Activated CD8-positive, alpha-beta memory T cell treated with anti-CD3 and anti-CD28 coated beads for 36 hours (primary cell): Measurements from ENCODE around the gene MYBBP1A. TPM values are rescaled to one million over a fixed set of nuclear protein-coding genes. Genes with fewer than 3 reads are reported as not detected.

Experiments
- CTCF ChIA-PET: fragments of 350-600 bp; sonication (Branson Sonifier 250); formaldehyde crosslinking; loops from one replicate; lab custom pipeline; 2021; ENCODE audit warnings: antibody characterized with exemption; lab: Charles Lee
- POLR2A ChIA-PET: fragments of 350-600 bp; sonication (Branson Sonifier 250); formaldehyde crosslinking; loops from one replicate; lab custom pipeline; 2021; ENCODE audit warnings: antibody characterized with exemption; lab: Charles Lee
- total RNA-seq, 2 experiments: library from RNA; stranded (reverse); gene quantifications; one replicate each; pipeline ENCODE4 v1.2.3, GENCODE V29; 2021

Gene MYBBP1A
- total RNA-seq, 2 experiments from 2014 or later, result 154 to 157 TPM

DNA sequence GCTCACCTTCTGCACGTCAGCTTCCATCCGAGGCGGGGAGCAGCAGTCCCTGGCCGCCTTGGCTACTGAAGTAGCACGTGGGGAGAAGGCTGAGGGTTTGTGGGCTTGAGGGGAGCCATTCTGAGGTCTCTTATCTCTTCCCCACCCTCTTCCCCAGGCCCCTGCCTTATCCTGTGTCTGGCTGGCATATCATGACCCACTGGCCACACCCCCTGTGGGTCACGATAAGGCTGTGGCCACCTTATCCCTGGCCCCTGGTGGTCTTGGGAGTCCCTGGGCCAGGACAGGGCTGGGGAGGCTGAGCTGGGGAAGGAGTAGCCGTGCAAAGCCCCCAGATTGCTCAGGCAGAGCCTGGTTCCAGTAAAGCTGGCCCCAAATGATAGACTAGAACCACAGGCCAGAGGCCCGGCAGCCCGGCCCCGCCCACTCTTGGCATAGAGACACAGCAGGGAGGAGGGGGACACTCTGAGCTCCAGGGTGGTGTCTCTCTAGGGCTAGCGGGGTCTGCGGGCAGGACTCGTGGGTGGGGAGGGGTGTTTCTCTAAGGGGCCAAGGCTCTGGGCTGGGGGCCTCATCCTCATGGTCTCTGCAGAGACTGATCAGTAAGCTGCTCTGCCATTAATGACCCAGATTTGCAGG lies 48.9 kb downstream of the MYBBP1A start:
- CTCF ChIA-PET, result interaction anchor here (0.5 kb wide), 1 partner anchor 110 kb away, joined by 5 read pairs; no protein-coding TSS in a partner anchor
- POLR2A ChIA-PET, result no interaction called here

- ChIA-PET CTCF (interaction anchor here (0.8 kb wide), 1 partner anchor 85 kb away, joined by 6 read pairs; no protein-coding TSS in a partner anchor), POLR2A (interaction anchor here (0.6 kb wide), 1 partner anchor 417 kb away, joined by 6 read pairs; no protein-coding TSS in a partner anchor)
These were observed 50.0 kb downstream of the MYBBP1A start for GRCh38 chr17:4505187-4505586.

GRCh38 chr17:4504188-4504587 lies 51.0 kb downstream of the MYBBP1A start:
- CTCF ChIA-PET, result interaction anchor here (0.8 kb wide), 1 partner anchor 84 kb away, joined by 6 read pairs; no protein-coding TSS in a partner anchor

GRCh38 chr17:4503283-4504025 lies 51.7 kb downstream of the MYBBP1A start:
- POLR2A ChIA-PET, result no interaction called here
- CTCF ChIA-PET, result no interaction called here

More at GRCh38 chr17:4504188-4504587, 51.0 kb downstream of the MYBBP1A start:
- POLR2A ChIA-PET, result no interaction called here

- POLR2A ChIA-PET, result no interaction called here
- CTCF ChIA-PET, result interaction anchor here (1.7 kb wide), 1 partner anchor 90 kb away, joined by 4 read pairs; no protein-coding TSS in a partner anchor
These were observed 52.6 kb downstream of the MYBBP1A start for GRCh38 chr17:4502466-4503154.

GRCh38 chr17:4501295-4501949 lies 53.8 kb downstream of the MYBBP1A start:
- ChIA-PET CTCF (interaction anchor here (1.7 kb wide), 1 partner anchor 89 kb away, joined by 4 read pairs; no protein-coding TSS in a partner anchor), POLR2A (no interaction called here)

- ChIA-PET CTCF (interaction anchor here (0.6 to 1.1 kb wide), 2 partner anchors 79 to 1671 kb away, joined by 3 read pairs; no protein-coding TSS in a partner anchor), POLR2A (no interaction called here)
These were observed 55.0 kb downstream of the MYBBP1A start for GRCh38 chr17:4500191-4500571.

GRCh38 chr17:4499431-4500190 lies 55.6 kb downstream of the MYBBP1A start:
- ChIA-PET CTCF (interaction anchor here (0.6 to 1.1 kb wide), 4 partner anchors 9 to 1670 kb away, joined by 3 read pairs; no protein-coding TSS in a partner anchor), POLR2A (no interaction called here)

GRCh38 chr17:4498461-4499397 lies 56.5 kb downstream of the MYBBP1A start, which contains the start of gene SPNS2:
Gene SPNS2, plus strand, starts transcription at chr17:4498881. Its CDS starts 167 bp downstream, at chr17:4499048.
- ChIA-PET CTCF (interaction anchor here (0.9 kb wide), 2 partner anchors 10 to 78 kb away, joined by 3 read pairs; no protein-coding TSS in a partner anchor), POLR2A (interaction anchor here (1.7 kb wide), 1 partner anchor 13 kb away, joined by 5 read pairs; no protein-coding TSS in a partner anchor)

DNA sequence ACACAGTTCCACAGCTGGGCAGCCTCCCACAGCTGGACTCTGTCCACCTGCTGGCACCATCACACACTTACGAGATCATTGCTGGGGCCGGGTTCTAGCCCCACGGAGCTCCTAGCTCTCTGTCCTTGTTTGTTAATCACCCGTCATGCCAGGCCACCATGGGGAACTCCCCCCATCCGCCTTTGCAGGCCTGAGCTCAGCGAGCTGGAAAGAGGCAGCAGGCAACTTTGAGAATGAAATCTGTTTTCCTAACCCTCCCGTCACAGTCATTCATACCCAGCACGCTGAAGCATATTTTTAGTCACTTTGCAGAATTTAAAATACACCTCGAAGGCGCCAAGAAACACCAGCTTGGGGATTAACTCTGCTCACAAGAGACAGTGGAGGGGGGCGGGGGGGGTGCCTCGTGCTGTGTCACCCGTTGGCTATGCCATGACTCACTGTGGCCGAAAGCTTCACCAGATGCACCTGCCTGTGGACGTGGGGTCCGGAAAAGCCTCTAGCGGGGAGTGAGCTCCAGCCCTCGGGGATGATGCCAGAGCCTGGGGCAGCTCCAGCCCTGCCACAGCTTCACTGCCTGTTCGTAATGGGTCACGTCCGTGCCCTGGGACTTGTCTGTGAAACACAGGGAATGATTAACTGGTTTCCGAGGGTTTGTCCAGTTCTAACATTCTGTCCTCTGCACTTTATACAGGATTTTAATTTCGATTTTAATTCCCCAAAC lies 57.9 kb downstream of the MYBBP1A start:
- POLR2A ChIA-PET, result interaction anchor here (1.1 to 1.7 kb wide), 2 partner anchors 11 kb away, joined by 3 to 5 read pairs; no protein-coding TSS in a partner anchor
- CTCF ChIA-PET, result no interaction called here

DNA sequence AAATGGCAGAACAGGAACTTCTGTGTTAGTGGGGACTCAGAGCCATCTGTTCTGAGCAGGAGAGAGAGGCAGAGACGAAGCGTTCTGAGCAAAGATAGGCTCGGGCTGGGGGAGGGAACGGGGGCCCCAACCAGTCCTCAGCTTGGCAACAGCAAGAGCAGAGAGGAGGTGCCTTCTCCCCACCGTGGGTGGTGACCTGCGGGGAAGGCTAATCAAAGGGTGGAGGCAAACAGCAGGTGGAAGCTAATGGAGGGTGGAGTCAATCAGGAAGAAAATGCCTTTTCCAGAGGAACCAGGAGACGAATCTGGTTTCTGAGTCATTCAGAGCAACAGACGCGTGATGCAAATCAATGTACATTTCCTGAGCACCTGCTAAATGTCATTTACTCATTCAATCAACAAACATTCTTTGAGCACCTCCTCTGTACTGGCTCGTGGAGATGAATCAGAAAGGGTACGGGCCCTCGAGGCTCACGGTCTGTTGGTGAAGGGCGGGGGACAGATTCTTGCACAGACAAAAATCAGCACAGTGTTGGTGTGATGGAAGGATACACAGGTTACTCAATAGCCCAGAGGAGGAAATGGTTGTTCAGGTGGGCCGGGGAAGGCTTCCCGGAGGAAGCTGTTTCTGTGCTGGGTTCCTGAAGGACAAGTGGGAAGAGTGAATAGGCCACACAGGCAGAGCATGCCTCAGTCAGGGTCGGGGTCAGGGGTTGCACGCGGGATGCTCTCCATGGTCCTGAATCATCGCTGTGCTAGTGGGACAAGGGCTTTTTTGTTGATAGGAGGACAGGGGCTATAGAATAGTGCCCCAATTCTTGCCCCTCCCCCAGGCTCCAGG lies 62.2 kb downstream of the MYBBP1A start:
- POLR2A ChIA-PET, result no interaction called here

DNA sequence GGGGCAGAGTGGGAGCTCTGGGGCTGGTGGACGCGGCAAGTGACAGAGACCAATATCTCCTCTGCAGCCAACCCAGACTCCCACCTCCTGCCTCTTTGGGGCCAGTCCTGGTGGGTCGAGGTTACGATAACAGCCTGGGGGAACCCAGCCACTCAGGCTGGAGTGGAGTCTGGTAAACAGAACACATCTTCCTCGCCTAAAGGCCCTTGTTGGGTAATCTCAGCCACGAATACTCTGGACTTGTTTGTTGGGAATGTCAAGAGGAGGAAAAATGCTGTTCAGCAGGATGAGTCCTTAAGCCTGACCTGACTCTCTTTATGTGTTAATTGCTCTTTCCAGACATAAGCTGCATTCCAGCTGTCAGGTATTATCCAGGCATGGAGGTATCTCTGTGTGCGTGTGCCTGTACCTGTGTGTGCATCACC lies 64.5 kb downstream of the MYBBP1A start:
- ChIA-PET CTCF (no interaction called here), POLR2A (no interaction called here)

More for the DNA sequence above, 62.2 kb downstream of the MYBBP1A start:
- CTCF ChIA-PET, result interaction anchor here (1.2 kb wide), 1 partner anchor 443 kb away, joined by 3 read pairs; no protein-coding TSS in a partner anchor

DNA sequence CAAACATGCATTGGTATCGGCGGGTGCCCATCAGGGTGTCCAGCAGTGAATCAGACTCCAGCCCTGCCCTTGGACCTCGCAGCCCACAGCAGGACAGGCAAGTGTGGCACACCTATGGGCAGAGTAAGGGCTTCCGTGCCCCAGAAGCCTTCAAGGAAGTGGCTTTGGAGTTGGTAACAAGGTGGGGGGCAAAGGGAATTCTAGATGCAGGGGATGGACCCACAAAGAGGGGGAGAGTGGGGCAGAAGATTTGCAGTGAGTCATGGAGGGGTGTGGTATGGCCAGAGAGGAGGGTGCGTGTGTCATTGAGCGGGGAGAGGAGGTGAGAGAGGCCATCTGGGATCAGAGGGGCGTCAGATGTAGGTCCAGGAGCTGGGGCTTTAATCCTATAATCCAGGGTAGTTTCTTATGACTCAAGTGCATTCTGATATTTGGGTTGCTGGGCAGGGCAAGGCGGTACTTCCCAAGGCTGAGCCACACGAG lies 65.0 kb downstream of the MYBBP1A start:
- ChIA-PET POLR2A (no interaction called here), CTCF (no interaction called here)

DNA sequence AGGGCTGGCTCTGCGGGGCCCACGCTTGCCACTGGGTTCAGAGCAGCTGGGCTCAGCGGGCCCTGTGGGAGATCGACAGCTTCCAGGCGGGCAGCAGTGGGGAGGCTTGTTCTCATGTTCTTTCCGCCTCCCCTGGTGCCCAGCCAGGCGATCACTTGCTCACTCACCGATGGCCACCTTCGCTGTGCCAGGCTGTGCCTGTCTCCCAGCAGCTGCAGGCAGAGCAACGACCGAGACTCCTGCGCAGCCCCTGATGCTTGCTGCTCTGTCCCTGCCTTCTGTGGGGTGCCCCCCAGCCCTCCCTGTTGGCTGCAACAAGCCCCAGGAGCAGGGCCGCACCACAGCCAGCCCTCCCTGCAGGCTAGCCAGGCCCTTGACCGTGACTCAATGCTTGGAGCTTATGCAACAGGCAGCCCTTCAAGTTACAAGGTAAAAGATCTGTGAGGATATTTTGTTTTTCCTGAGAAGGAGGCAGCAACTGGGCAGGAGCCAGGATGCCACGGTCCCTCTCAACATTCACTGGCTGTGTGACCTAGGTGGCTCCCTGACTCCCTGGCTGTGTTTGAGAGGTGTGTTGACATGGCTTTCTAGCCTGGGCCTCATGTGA lies 66.1 kb downstream of the MYBBP1A start:
- CTCF ChIA-PET, result no interaction called here

More for the DNA sequence above, 66.1 kb downstream of the MYBBP1A start:
- POLR2A ChIA-PET, result interaction anchor here (0.6 kb wide), 1 partner anchor 346 kb away, joined by 4 read pairs; the partner anchor contains the start of genes CYB5D2 and ZZEF1
